Raji (cell line): ENCODE measurements around the gene BACE2.

Source experiments
- POLR2A ChIP-seq: IDR thresholded peaks from 2 replicates; pipeline ENCODE4 v1.6.1; 2011; ENCODE audit warnings: low read depth, low read length, control low read depth; ENCODE audit not compliant: insufficient read depth

BACE2 gene

GRCh38 chr21:41231060-41231459, 63.1 kb downstream of the BACE2 start:
- no peak for TF ChIP-seq POLR2A

GRCh38 chr21:41232013-41232412, 64.1 kb downstream of the BACE2 start:
- no peak for TF ChIP-seq POLR2A

GRCh38 chr21:41233916-41234315, 66.0 kb downstream of the BACE2 start:
- TF ChIP-seq POLR2A, result no peak

GRCh38 chr21:41234569-41234968, 66.6 kb downstream of the BACE2 start:
- TF ChIP-seq POLR2A, result no peak

- no peak for TF ChIP-seq POLR2A
Measured at GRCh38 chr21:41235201-41235600, 67.2 kb downstream of the BACE2 start.

GRCh38 chr21:41236352-41236973, 68.5 kb downstream of the BACE2 start:
- TF ChIP-seq POLR2A, result no peak

- TF ChIP-seq POLR2A, result no peak
Measured at GRCh38 chr21:41240040-41240439, 72.1 kb downstream of the BACE2 start.

GRCh38 chr21:41241341-41241740, 73.4 kb downstream of the BACE2 start:
- TF ChIP-seq POLR2A, result no peak

- TF ChIP-seq POLR2A, result no peak
Measured at GRCh38 chr21:41242238-41242829, 74.4 kb downstream of the BACE2 start.

GRCh38 chr21:41243107-41243506, 75.1 kb downstream of the BACE2 start:
- no peak for TF ChIP-seq POLR2A

- no peak for TF ChIP-seq POLR2A
Measured at GRCh38 chr21:41245509-41246135, 77.7 kb downstream of the BACE2 start.

- TF ChIP-seq POLR2A, result no peak
Measured at GRCh38 chr21:41246808-41247207, 78.8 kb downstream of the BACE2 start.

GRCh38 chr21:41247561-41248545, 79.9 kb downstream of the BACE2 start:
- no peak for TF ChIP-seq POLR2A

GRCh38 chr21:41249476-41249875, 81.5 kb downstream of the BACE2 start:
- TF ChIP-seq POLR2A, result no peak

GRCh38 chr21:41250519-41250918, 82.6 kb downstream of the BACE2 start:
- no peak for TF ChIP-seq POLR2A
